ENCODE measurements around the gene C12orf76. TPM values are rescaled to one million over a fixed set of nuclear protein-coding genes. Genes with fewer than 3 reads are reported as not detected.

The C12orf76 gene
- polyA plus RNA-seq (2012; rRNA removed) = 29.2 and 38.3 TPM in 2 replicates
- polyA plus RNA-seq (2012; cell fraction: cytosol; rRNA removed) = 34.8 and 37.0 TPM in 2 replicates
- 34.6 and 50.8 TPM in 2 replicates for polyA plus RNA-seq (2012; cell fraction: nucleus; rRNA removed)

DNA sequence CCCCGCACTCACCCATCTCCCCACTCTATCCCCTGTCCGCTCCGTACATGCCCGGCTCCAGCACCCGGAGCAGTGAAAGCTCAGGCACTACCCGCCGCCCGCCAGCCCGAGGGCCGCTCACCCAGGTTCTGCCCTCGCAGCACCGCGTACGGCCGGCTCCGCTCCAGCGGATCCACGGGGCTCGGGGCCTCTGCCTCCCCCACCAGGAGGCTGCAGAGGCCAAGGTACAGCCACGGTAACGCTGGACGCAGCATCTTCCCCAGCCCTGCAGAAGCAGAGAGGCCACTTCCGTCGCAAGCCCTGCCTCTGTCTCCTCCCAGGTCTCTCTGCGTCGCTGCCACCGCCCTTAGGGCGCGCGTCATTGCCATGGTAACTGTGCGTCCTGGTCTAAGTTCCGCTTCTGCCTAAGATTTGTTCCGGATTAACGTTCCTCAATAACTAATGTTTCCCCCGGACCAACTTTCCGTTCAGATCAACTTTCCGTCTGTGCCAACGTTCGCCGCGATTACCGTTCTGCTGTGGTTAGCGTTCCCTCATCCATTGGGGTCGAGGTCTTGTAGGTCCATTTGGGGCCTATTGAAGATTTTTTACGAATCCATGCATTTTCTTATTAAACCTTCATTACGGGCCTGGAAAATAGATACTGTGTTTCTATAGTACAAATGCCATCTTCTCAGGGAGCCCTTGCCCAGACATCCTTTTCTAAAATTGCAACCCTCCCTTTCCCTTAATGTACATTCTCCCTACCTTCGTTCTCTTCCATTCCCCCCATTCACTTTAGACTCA lies at the start of gene C12orf76:
C12orf76 (minus strand) TSS at position 281 of the 786 bp plus-strand sequence; CDS start at position 254, 27 bp downstream.
- H3K9ac ChIP-seq = peak within 1 kb of the TSS; percentile 78
- peak within 1 kb of the TSS; percentile 97 for H2AFZ ChIP-seq (ENCODE audit: low read depth)
- H3K36me3 ChIP-seq (replicated peaks in 1 of 2; ENCODE audit: control insufficient read depth in 1 of 2, insufficient read depth in 2 of 2, low read length in 1 of 2) = peaks cover 0 to 6% of the 10 kb centered on the region in 2 experiments
- peak within 1 kb of the TSS; percentile 78 to 84 for H3K4me3 ChIP-seq (ENCODE audit: low read depth in 2 of 2, low read length in 1 of 2)
- H3F3A ChIP-seq (replicated peaks; ENCODE audit: insufficient read depth) = peaks cover 9% of the 10 kb centered on the region
- CTCF ChIA-PET = interaction anchor here (1.0 kb wide), 1 partner anchor 53 kb away, joined by 3 read pairs; no protein-coding TSS in a partner anchor
- peak within 1 kb of the TSS; percentile 97 for H3K4me2 ChIP-seq
- no peaks in the 10 kb centered on the region for H4K20me1 ChIP-seq (ENCODE audit: insufficient read depth)
- H3K27me3 ChIP-seq (ENCODE audit: insufficient read depth) = no peaks in the 10 kb centered on the region
- WGBS (ENCODE audit: low lambda C conversion rate) = 2% methylated on average over 33 of the region's 47 CpGs
- H3K79me2 ChIP-seq (ENCODE audit: insufficient read depth) = peaks cover 47% of the 10 kb centered on the region
- TF ChIP-seq MAX (IDR thresholded peaks at IDR 0.05; ENCODE audit: low read depth) (peak; percentile 87), ELF1 (IDR thresholded peaks at IDR 0.05) (peak; percentile 84), EP300 (IDR thresholded peaks at IDR 0.05; ENCODE audit: borderline replicate concordance in 1 of 2, low read depth in 1 of 2, low read length in 1 of 2) (peak in 1 of 2 experiments; percentile 23; a peak in 1 of 4 replicates), SIN3A (IDR thresholded peaks at IDR 0.05; ENCODE audit: borderline replicate concordance, low read depth, low read length) (peak; percentile 91), YY1 (IDR thresholded peaks at IDR 0.05; ENCODE audit: low read depth) (peak; percentile 77; the same call in 1 of the 2 replicates), GABPA (IDR thresholded peaks at IDR 0.05; ENCODE audit: low read depth) (peak; percentile 98), RCOR1 (IDR thresholded peaks at IDR 0.05; ENCODE audit: low read length) (peak; percentile 79), FOXM1 (IDR thresholded peaks at IDR 0.05; ENCODE audit: low read depth) (no peak), NFIC (IDR thresholded peaks at IDR 0.05; ENCODE audit: borderline replicate concordance) (no peak; the same call in 1 of the 2 replicates), RFX5 (IDR thresholded peaks at IDR 0.05; ENCODE audit: low read length) (peak; percentile 65; the same call in 1 of the 2 replicates), FOXJ3 (CRISPR knock-in tag; IDR thresholded peaks at IDR 0.05) (peak; percentile 59), CHD2 (IDR thresholded peaks at IDR 0.05; ENCODE audit: low read length, partially characterized antibody) (peak; percentile 95), POLR2AphosphoS5 (IDR thresholded peaks at IDR 0.05; ENCODE audit: low read depth, low read length) (peak; percentile 90), TAF1 (IDR thresholded peaks at IDR 0.05; ENCODE audit: borderline replicate concordance, low read depth, low read length) (peak; percentile 86; the same call in 1 of the 2 replicates), MXI1 (IDR thresholded peaks at IDR 0.05; ENCODE audit: low read depth, low read length) (peak; percentile 93), USF1 (IDR thresholded peaks at IDR 0.05; ENCODE audit: borderline replicate concordance, low read depth) (no peak), TCF12 (IDR thresholded peaks at IDR 0.05) (peak; percentile 35; the same call in 1 of the 2 replicates), FOSL2 (IDR thresholded peaks at IDR 0.05; ENCODE audit: borderline replicate concordance, low read depth) (no peak), GATA2 (CRISPR knock-in tag; IDR thresholded peaks at IDR 0.05) (0 out of 2 replicates have a peak, but pooled peaks have one; percentile 16)
- TF ChIP-seq, protein P1, sequence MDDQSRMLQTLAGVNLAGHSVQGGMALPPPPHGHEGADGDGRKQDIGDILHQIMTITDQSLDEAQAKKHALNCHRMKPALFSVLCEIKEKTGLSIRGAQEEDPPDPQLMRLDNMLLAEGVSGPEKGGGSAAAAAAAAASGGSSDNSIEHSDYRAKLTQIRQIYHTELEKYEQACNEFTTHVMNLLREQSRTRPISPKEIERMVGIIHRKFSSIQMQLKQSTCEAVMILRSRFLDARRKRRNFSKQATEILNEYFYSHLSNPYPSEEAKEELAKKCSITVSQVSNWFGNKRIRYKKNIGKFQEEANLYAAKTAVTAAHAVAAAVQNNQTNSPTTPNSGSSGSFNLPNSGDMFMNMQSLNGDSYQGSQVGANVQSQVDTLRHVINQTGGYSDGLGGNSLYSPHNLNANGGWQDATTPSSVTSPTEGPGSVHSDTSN (IDR thresholded peaks at IDR 0.05) = 0 out of 2 replicates have a peak, but pooled peaks have one; percentile 8
- TF ChIP-seq, protein P2, sequence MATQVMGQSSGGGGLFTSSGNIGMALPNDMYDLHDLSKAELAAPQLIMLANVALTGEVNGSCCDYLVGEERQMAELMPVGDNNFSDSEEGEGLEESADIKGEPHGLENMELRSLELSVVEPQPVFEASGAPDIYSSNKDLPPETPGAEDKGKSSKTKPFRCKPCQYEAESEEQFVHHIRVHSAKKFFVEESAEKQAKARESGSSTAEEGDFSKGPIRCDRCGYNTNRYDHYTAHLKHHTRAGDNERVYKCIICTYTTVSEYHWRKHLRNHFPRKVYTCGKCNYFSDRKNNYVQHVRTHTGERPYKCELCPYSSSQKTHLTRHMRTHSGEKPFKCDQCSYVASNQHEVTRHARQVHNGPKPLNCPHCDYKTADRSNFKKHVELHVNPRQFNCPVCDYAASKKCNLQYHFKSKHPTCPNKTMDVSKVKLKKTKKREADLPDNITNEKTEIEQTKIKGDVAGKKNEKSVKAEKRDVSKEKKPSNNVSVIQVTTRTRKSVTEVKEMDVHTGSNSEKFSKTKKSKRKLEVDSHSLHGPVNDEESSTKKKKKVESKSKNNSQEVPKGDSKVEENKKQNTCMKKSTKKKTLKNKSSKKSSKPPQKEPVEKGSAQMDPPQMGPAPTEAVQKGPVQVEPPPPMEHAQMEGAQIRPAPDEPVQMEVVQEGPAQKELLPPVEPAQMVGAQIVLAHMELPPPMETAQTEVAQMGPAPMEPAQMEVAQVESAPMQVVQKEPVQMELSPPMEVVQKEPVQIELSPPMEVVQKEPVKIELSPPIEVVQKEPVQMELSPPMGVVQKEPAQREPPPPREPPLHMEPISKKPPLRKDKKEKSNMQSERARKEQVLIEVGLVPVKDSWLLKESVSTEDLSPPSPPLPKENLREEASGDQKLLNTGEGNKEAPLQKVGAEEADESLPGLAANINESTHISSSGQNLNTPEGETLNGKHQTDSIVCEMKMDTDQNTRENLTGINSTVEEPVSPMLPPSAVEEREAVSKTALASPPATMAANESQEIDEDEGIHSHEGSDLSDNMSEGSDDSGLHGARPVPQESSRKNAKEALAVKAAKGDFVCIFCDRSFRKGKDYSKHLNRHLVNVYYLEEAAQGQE (IDR thresholded peaks at IDR 0.05; ENCODE audit: low read depth, low read length) = peak; percentile 57
- TF ChIP-seq, protein P3, sequence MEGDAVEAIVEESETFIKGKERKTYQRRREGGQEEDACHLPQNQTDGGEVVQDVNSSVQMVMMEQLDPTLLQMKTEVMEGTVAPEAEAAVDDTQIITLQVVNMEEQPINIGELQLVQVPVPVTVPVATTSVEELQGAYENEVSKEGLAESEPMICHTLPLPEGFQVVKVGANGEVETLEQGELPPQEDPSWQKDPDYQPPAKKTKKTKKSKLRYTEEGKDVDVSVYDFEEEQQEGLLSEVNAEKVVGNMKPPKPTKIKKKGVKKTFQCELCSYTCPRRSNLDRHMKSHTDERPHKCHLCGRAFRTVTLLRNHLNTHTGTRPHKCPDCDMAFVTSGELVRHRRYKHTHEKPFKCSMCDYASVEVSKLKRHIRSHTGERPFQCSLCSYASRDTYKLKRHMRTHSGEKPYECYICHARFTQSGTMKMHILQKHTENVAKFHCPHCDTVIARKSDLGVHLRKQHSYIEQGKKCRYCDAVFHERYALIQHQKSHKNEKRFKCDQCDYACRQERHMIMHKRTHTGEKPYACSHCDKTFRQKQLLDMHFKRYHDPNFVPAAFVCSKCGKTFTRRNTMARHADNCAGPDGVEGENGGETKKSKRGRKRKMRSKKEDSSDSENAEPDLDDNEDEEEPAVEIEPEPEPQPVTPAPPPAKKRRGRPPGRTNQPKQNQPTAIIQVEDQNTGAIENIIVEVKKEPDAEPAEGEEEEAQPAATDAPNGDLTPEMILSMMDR (IDR thresholded peaks at IDR 0.05) = peak; percentile 12; the same call in 1 of the 2 replicates
- TF ChIP-seq, protein P4, sequence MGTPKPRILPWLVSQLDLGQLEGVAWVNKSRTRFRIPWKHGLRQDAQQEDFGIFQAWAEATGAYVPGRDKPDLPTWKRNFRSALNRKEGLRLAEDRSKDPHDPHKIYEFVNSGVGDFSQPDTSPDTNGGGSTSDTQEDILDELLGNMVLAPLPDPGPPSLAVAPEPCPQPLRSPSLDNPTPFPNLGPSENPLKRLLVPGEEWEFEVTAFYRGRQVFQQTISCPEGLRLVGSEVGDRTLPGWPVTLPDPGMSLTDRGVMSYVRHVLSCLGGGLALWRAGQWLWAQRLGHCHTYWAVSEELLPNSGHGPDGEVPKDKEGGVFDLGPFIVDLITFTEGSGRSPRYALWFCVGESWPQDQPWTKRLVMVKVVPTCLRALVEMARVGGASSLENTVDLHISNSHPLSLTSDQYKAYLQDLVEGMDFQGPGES (IDR thresholded peaks at IDR 0.05; ENCODE audit: low read depth, low read length) = no peak
- H3K27ac ChIP-seq (ENCODE audit: low read depth in 2 of 2, low read length in 1 of 2) = peak within 1 kb of the TSS; percentile 85 to 86
- peaks cover 14 to 18% of the 10 kb centered on the region in 2 experiments; a peak in 3 of 4 replicates for H3K4me1 ChIP-seq (ENCODE audit: control insufficient read depth in 1 of 2, insufficient read depth in 2 of 2, low read depth in 1 of 2, low read length in 1 of 2)
- POLR2A ChIA-PET = no interaction called here
- DNase-seq = peak; percentile 93
- H3K9me2 ChIP-seq = no peaks in the 10 kb centered on the region
- no peaks in the 10 kb centered on the region for H3K9me3 ChIP-seq
